ENCODE data around the gene NDUFV1. TPM values are rescaled to one million over a fixed set of nuclear protein-coding genes. Genes with fewer than 3 reads are reported as not detected.
"Not testable (repeated sequence)": the region's sequence is repeated elsewhere in the genome, so short reads cannot be mapped to it uniquely, and the experiment has no call there.

The NDUFV1 gene
- polyA plus RNA-seq, 1 of the 3 experiments (the other 2 are of a cell fraction): 278 TPM

- Histone ChIP-seq H3K36me3 (replicated peaks in 1 of 2; ENCODE audit: control insufficient read depth in 1 of 2, insufficient read depth in 2 of 2, low read length in 1 of 2) (no peaks in the 10 kb centered on the region), H3K4me1 (ENCODE audit: control insufficient read depth in 1 of 2, insufficient read depth in 2 of 2, low read depth in 1 of 2, low read length in 1 of 2) (no peaks in the 10 kb centered on the region; a peak in 2 of 4 replicates), H3K4me3 (ENCODE audit: low read depth in 2 of 2, low read length in 1 of 2) (no peak overlapping the region), H3K27ac (ENCODE audit: low read depth in 2 of 2, low read length in 1 of 2) (no peak overlapping the region), H3K79me2 (ENCODE audit: insufficient read depth) (no peaks in the 10 kb centered on the region), H3K27me3 (ENCODE audit: insufficient read depth) (0 out of 2 replicates have a peak, but pooled peaks cover 5% of the 10 kb centered on the region), H4K20me1 (ENCODE audit: insufficient read depth) (no peaks in the 10 kb centered on the region), H3K9me3 (no peaks in the 10 kb centered on the region), H3K4me2 (no peak overlapping the region), H3K9me2 (no peaks in the 10 kb centered on the region), H3K9ac (no peak overlapping the region), H2AFZ (ENCODE audit: low read depth) (no peak overlapping the region), H3F3A (replicated peaks; ENCODE audit: insufficient read depth) (no peaks in the 10 kb centered on the region)
- CTCF ChIA-PET: interaction anchor here (0.7 to 21.6 kb wide), 2 partner anchors 22 to 43 kb away, joined by 3 to 308 read pairs; partner anchors contain the start of genes NUDT8 and TBX10
- no peak for DNase-seq
- POLR2A ChIA-PET: interaction anchor here (1.1 kb wide), 1 partner anchor 27 kb away, joined by 3 read pairs; the partner anchor contains the start of gene NUDT8
- TF ChIP-seq GABPA (IDR thresholded peaks at IDR 0.05; ENCODE audit: low read depth) (no peak), FOSL2 (IDR thresholded peaks at IDR 0.05; ENCODE audit: borderline replicate concordance, low read depth) (no peak), MXI1 (IDR thresholded peaks at IDR 0.05; ENCODE audit: low read depth, low read length) (no peak), SMC3 (IDR thresholded peaks at IDR 0.05; ENCODE audit: low read depth, low read length) (no peak), EP300 (IDR thresholded peaks at IDR 0.05; ENCODE audit: borderline replicate concordance in 1 of 2, low read depth in 1 of 2, low read length in 1 of 2) (no peak), NFIC (IDR thresholded peaks at IDR 0.05; ENCODE audit: borderline replicate concordance) (no peak), JUND (IDR thresholded peaks at IDR 0.05) (no peak), FOXJ3 (CRISPR knock-in tag; IDR thresholded peaks at IDR 0.05) (no peak), POLR2AphosphoS5 (IDR thresholded peaks at IDR 0.05; ENCODE audit: low read depth, low read length) (no peak), EZH2phosphoT487 (IDR thresholded peaks at IDR 0.05; ENCODE audit: borderline replicate concordance, low read depth) (no peak), RCOR1 (IDR thresholded peaks at IDR 0.05; ENCODE audit: low read length) (no peak), ELF1 (IDR thresholded peaks at IDR 0.05) (no peak), USF1 (IDR thresholded peaks at IDR 0.05; ENCODE audit: borderline replicate concordance, low read depth) (no peak), YY1 (IDR thresholded peaks at IDR 0.05; ENCODE audit: low read depth) (no peak)
- TF ChIP-seq, protein P1, sequence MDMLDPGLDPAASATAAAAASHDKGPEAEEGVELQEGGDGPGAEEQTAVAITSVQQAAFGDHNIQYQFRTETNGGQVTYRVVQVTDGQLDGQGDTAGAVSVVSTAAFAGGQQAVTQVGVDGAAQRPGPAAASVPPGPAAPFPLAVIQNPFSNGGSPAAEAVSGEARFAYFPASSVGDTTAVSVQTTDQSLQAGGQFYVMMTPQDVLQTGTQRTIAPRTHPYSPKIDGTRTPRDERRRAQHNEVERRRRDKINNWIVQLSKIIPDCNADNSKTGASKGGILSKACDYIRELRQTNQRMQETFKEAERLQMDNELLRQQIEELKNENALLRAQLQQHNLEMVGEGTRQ (IDR thresholded peaks at IDR 0.05; ENCODE audit: borderline replicate concordance, low read depth, low read length): no peak
- WGBS (ENCODE audit: low lambda C conversion rate): 23% methylated on average over 3 of the region's 3 CpGs
These were observed 50.6 kb downstream of the NDUFV1 start for GRCh38 chr11:67657300-67657699.

- H3K9ac ChIP-seq; H3K79me2 ChIP-seq (ENCODE audit: insufficient read depth); POLR2A ChIA-PET; H2AFZ ChIP-seq (ENCODE audit: low read depth); H4K20me1 ChIP-seq (ENCODE audit: insufficient read depth); H3K4me2 ChIP-seq; H3K36me3 ChIP-seq (replicated peaks in 1 of 2; ENCODE audit: control insufficient read depth in 1 of 2, insufficient read depth in 2 of 2, low read length in 1 of 2); H3F3A ChIP-seq (replicated peaks; ENCODE audit: insufficient read depth); H3K27ac ChIP-seq (ENCODE audit: low read depth in 2 of 2, low read length in 1 of 2); H3K9me2 ChIP-seq; H3K9me3 ChIP-seq; DNase-seq; H3K27me3 ChIP-seq (ENCODE audit: insufficient read depth); H3K4me1 ChIP-seq (ENCODE audit: control insufficient read depth in 1 of 2, insufficient read depth in 2 of 2, low read depth in 1 of 2, low read length in 1 of 2); H3K4me3 ChIP-seq (ENCODE audit: low read depth in 2 of 2, low read length in 1 of 2): not testable (repeated sequence)
- CTCF ChIA-PET: interaction anchor here (0.6 to 21.6 kb wide), 19 partner anchors 9 to 1119 kb away, joined by 3 to 308 read pairs (median 5); partner anchors contain the start of genes ALDH3B2, NUDT8 and TBX10
- 25% methylated on average over 5 of the region's 5 CpGs for WGBS (ENCODE audit: low lambda C conversion rate)
These were observed 53.0 kb downstream of the NDUFV1 start for GRCh38 chr11:67659651-67660165.

DNA sequence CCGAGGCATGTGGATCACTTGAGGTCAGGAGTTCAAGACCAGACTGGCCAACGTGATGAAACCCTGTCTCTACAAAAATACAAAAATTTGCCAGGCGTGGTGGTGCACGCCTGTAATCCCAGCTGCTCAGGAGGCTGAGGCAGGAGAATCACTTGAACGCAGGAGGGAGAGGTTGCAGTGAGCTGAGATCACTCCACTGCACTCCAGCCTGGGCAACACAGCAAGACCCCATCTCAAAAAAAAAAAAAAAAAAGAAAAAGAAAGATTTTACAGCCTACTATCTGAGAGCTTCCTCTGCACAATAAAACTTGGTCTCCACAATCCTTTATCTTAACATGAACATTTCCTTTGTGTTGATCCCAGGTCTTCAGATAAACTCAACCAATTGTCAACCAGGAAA lies 54.0 kb downstream of the NDUFV1 start:
- H3K9me2 ChIP-seq; H3K9ac ChIP-seq; H3K79me2 ChIP-seq (ENCODE audit: insufficient read depth); H3K36me3 ChIP-seq (replicated peaks in 1 of 2; ENCODE audit: control insufficient read depth in 1 of 2, insufficient read depth in 2 of 2, low read length in 1 of 2); H4K20me1 ChIP-seq (ENCODE audit: insufficient read depth); H3K27me3 ChIP-seq (ENCODE audit: insufficient read depth); H3K4me3 ChIP-seq (ENCODE audit: low read depth in 2 of 2, low read length in 1 of 2); POLR2A ChIA-PET; H3K9me3 ChIP-seq; H3K4me2 ChIP-seq; H3F3A ChIP-seq (replicated peaks; ENCODE audit: insufficient read depth); DNase-seq; H2AFZ ChIP-seq (ENCODE audit: low read depth); H3K4me1 ChIP-seq (ENCODE audit: control insufficient read depth in 1 of 2, insufficient read depth in 2 of 2, low read depth in 1 of 2, low read length in 1 of 2); H3K27ac ChIP-seq (ENCODE audit: low read depth in 2 of 2, low read length in 1 of 2): not testable (repeated sequence)
- CTCF ChIA-PET: interaction anchor here (3.0 to 21.6 kb wide), 2 partner anchors 13 to 25 kb away, joined by 21 to 308 read pairs; partner anchors contain the start of genes NUDT8 and TBX10
- 19% methylated on average over 5 of the region's 5 CpGs for WGBS (ENCODE audit: low lambda C conversion rate)
